GM18951 (cell line): ENCODE measurements around the gene PIK3R3.

ENCODE experiments used
- POLR2A ChIP-seq: IDR thresholded peaks from 4 replicates; pipeline ENCODE4 v1.6.1; 2011; ENCODE audit warnings: mild to moderate bottlenecking; ENCODE audit not compliant: insufficient read length, insufficient read depth; ENCODE audit errors: extremely low read depth
- in situ Hi-C: fragments of 300-500 bp; cut with MboI; formaldehyde crosslinking; loops from one replicate; pipeline ENCODE4 v1.12.0; 2022; ENCODE audit warnings: low sequenced_read_pairs, mixed read lengths, inconsistent platforms; ENCODE audit not compliant: unreplicated experiment

PIK3R3 gene

GRCh38 chr1:46134660-46135331 lies 2.4 kb upstream of the PIK3R3 start:
- in situ Hi-C loops: no loop called here
- no peak for TF ChIP-seq POLR2A

- no peak for TF ChIP-seq POLR2A
- in situ Hi-C loops: no loop called here
These were observed 1.4 kb upstream of the PIK3R3 start for GRCh38 chr1:46133781-46134350.

GRCh38 chr1:46133181-46133658 lies 791 bp upstream of the PIK3R3 start:
- peak; percentile 57 for TF ChIP-seq POLR2A
- in situ Hi-C loops: no loop called here

- in situ Hi-C loops: no loop called here
- peak; percentile 14 for TF ChIP-seq POLR2A
These were observed 509 bp downstream of the PIK3R3 start for GRCh38 chr1:46131712-46132528.

- no peak for TF ChIP-seq POLR2A
- in situ Hi-C loops: no loop called here
These were observed 1.3 kb downstream of the PIK3R3 start for GRCh38 chr1:46131093-46131492.

GRCh38 chr1:46130606-46131005 lies 1.8 kb downstream of the PIK3R3 start:
- in situ Hi-C loops: no loop called here
- no peak for TF ChIP-seq POLR2A

GRCh38 chr1:46130121-46130520 lies 2.3 kb downstream of the PIK3R3 start:
- no peak for TF ChIP-seq POLR2A
- in situ Hi-C loops: no loop called here

GRCh38 chr1:46128344-46128743 lies 4.1 kb downstream of the PIK3R3 start:
- in situ Hi-C loops: no loop called here
- TF ChIP-seq POLR2A: no peak

- in situ Hi-C loops: no loop called here
- no peak for TF ChIP-seq POLR2A
These were observed 13.6 kb downstream of the PIK3R3 start for GRCh38 chr1:46118856-46119255.

- TF ChIP-seq POLR2A: no peak
- in situ Hi-C loops: no loop called here
These were observed 14.5 kb downstream of the PIK3R3 start for GRCh38 chr1:46117810-46118494.

- TF ChIP-seq POLR2A: no peak
- in situ Hi-C loops: no loop called here
These were observed 17.4 kb downstream of the PIK3R3 start for GRCh38 chr1:46114925-46115603.

GRCh38 chr1:46113948-46114347 lies 18.5 kb downstream of the PIK3R3 start:
- no peak for TF ChIP-seq POLR2A
- in situ Hi-C loops: no loop called here

GRCh38 chr1:46112108-46112507 lies 20.3 kb downstream of the PIK3R3 start:
- no peak for TF ChIP-seq POLR2A
- in situ Hi-C loops: no loop called here
